RWPE2 (cell line): ENCODE measurements around the gene ATP6V0E1.

Experiments
- ATAC-seq: fragments of 200-7000 bp; cut with Tn5 transposase; 3 replicates; pipeline ENCODE4 v1.9.1; 2021; ENCODE audit warnings: low read depth
- DNase-seq: peaks from one replicate; pipeline ENCODE4 v3.0.0-alpha.2; 2020; ENCODE audit warnings: low spot score
- H3K27ac ChIP-seq: fragments of 450-650 bp; 2 replicates; pipeline ENCODE4 v1.5.1; 2017; ENCODE audit warnings: mild to moderate bottlenecking; ENCODE audit not compliant: poor library complexity, severe bottlenecking
- H3K27me3 ChIP-seq: fragments of 250-450 bp; sonication (Bioruptor Pico); 2 replicates; pipeline ENCODE4 v1.5.1; 2021; ENCODE audit warnings: mild to moderate bottlenecking, moderate library complexity; ENCODE audit not compliant: insufficient read depth, poor library complexity, severe bottlenecking
- H3K36me3 ChIP-seq: fragments of 250-450 bp; sonication (Bioruptor Pico); 2 replicates; pipeline ENCODE4 v1.5.1; 2020; ENCODE audit warnings: low read depth, mild to moderate bottlenecking, moderate library complexity
- H3K4me1 ChIP-seq: fragments of 250-450 bp; sonication (Bioruptor Pico); 2 replicates; pipeline ENCODE4 v1.5.1; 2021; ENCODE audit warnings: mild to moderate bottlenecking, moderate library complexity; ENCODE audit not compliant: insufficient read depth, poor library complexity, severe bottlenecking
- H3K4me3 ChIP-seq: fragments of 250-450 bp; sonication (Bioruptor Pico); 2 replicates; pipeline ENCODE4 v1.5.1; 2021; ENCODE audit warnings: mild to moderate bottlenecking, moderate library complexity; ENCODE audit not compliant: severe bottlenecking
- H3K9me3 ChIP-seq: fragments of 250-450 bp; sonication (Bioruptor Pico); 2 replicates; pipeline ENCODE4 v1.5.1; 2021; ENCODE audit warnings: mild to moderate bottlenecking, moderate library complexity; ENCODE audit not compliant: severe bottlenecking
- CTCF ChIP-seq: fragments of 450-650 bp; IDR thresholded peaks from one replicate; pipeline ENCODE4 v1.5.1; 2017; ENCODE audit warnings: mild to moderate bottlenecking, moderate library complexity; ENCODE audit not compliant: poor library complexity, severe bottlenecking

ATP6V0E1 gene

GRCh38 chr5:173018358-173018757 is 34.8 kb downstream of the ATP6V0E1 start:
- DNase-seq (no peak), ATAC-seq (no peak)
- no peak overlapping the region for H3K4me3 ChIP-seq
- peaks cover 21% of the 10 kb centered on the region for H3K36me3 ChIP-seq
- no peaks in the 10 kb centered on the region for H3K9me3 ChIP-seq
- no peaks in the 10 kb centered on the region for H3K27me3 ChIP-seq
- H3K4me1 ChIP-seq = peaks cover 22% of the 10 kb centered on the region
- no peak for TF ChIP-seq CTCF
- no peak overlapping the region for H3K27ac ChIP-seq

- Histone ChIP-seq H3K27me3 (no peaks in the 10 kb centered on the region), H3K36me3 (peaks cover 30% of the 10 kb centered on the region), H3K9me3 (no peaks in the 10 kb centered on the region), H3K4me3 (no peak overlapping the region), H3K4me1 (peaks cover 17% of the 10 kb centered on the region), H3K27ac (no peak overlapping the region)
- DNase-seq (no peak), ATAC-seq (no peak)
- TF ChIP-seq CTCF = no peak
These were observed 36.6 kb downstream of the ATP6V0E1 start for GRCh38 chr5:173020154-173020581.

- Histone ChIP-seq H3K4me1 (peaks cover 16% of the 10 kb centered on the region), H3K27ac (no peak overlapping the region), H3K27me3 (no peaks in the 10 kb centered on the region), H3K9me3 (no peaks in the 10 kb centered on the region), H3K36me3 (peaks cover 30% of the 10 kb centered on the region), H3K4me3 (no peak overlapping the region)
- no peak for TF ChIP-seq CTCF
- ATAC-seq (no peak), DNase-seq (no peak)
These were observed 37.1 kb downstream of the ATP6V0E1 start for GRCh38 chr5:173020643-173021042.

DNA sequence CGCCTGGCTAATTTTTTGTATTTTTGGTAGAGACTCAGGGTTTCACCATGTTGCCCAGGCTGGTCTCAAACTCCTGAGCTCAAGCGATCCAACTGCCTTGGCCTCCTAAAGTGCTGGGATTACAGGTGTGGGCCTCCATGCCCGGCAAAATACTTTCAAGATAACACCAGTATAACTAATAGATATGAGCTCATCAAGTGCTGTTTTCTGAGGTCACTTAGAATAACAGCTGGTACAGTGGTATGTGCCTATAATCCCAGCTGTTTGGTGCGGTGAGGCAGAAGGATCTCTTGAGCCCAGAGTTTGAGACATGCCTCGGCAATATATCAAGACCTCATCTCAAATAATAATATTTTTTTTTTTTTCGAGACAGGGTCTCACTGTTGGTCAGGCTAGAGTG is 42.1 kb downstream of the ATP6V0E1 start:
- H3K4me1 ChIP-seq = no peaks in the 10 kb centered on the region
- peaks cover 36% of the 10 kb centered on the region for H3K36me3 ChIP-seq
- no peak overlapping the region for H3K27ac ChIP-seq
- DNase-seq (no peak), ATAC-seq (no peak)
- no peaks in the 10 kb centered on the region for H3K9me3 ChIP-seq
- no peaks in the 10 kb centered on the region for H3K27me3 ChIP-seq
- TF ChIP-seq CTCF = no peak
- no peak overlapping the region for H3K4me3 ChIP-seq

DNA sequence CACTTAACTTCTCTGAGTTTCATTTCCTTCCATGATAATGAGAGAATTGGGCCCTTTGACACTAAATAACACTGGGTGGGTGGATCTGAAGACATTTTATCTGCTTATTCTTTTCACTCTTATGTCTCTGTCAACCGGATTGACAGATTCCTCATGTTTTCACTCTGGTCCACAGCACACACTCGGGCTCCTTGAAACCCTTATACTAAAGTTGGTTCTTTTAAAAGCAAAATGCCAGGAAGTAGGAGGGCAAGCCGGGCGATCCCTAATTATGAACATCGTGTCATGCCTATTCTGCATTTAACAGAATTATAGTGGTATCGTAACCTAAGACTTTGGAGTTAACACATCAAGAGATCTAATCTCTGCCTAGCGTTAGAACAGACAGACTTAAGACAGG is 44.3 kb downstream of the ATP6V0E1 start:
- DNase-seq (no peak), ATAC-seq (no peak)
- no peak overlapping the region for H3K27ac ChIP-seq
- H3K4me3 ChIP-seq = no peak overlapping the region
- TF ChIP-seq CTCF = no peak
- no peaks in the 10 kb centered on the region for H3K9me3 ChIP-seq
- no peaks in the 10 kb centered on the region for H3K4me1 ChIP-seq
- peaks cover 20% of the 10 kb centered on the region for H3K36me3 ChIP-seq
- H3K27me3 ChIP-seq = no peaks in the 10 kb centered on the region
